GM23248 (cell line): ENCODE measurements around the gene CERS2. TPM values are rescaled to one million over a fixed set of nuclear protein-coding genes. Genes with fewer than 3 reads are reported as not detected.

ENCODE experiments used
- DNase-seq: peaks from one replicate; pipeline ENCODE4 v3.0.0-alpha.2; 2015
- H2AFZ ChIP-seq: fragments of 200-600 bp; sonication (generic); 2 replicates; pipeline ENCODE4 v1.6.1; 2016; ENCODE audit warnings: antibody characterized with exemption
- H3F3A ChIP-seq: fragments of 200-600 bp; sonication (generic); 2 replicates; pipeline ENCODE4 v1.6.1; 2016; ENCODE audit warnings: mild to moderate bottlenecking, antibody characterized with exemption, mixed run types; ENCODE audit not compliant: insufficient read depth
- H3K27ac ChIP-seq: fragments of 200-600 bp; sonication (generic); 2 replicates; pipeline ENCODE4 v1.5.1; 2016; ENCODE audit warnings: mild to moderate bottlenecking
- H3K27me3 ChIP-seq: fragments of 200-600 bp; sonication (generic); replicated peaks from 2 replicates; pipeline ENCODE4 v1.6.1; 2016; ENCODE audit warnings: mild to moderate bottlenecking; ENCODE audit not compliant: insufficient read depth
- H3K36me3 ChIP-seq: fragments of 200-600 bp; sonication (generic); 2 replicates; pipeline ENCODE4 v1.6.1; 2016; ENCODE audit warnings: low read depth, mild to moderate bottlenecking
- H3K4me1 ChIP-seq: fragments of 200-600 bp; sonication (generic); 2 replicates; pipeline ENCODE4 v1.6.1; 2016; ENCODE audit warnings: mild to moderate bottlenecking; ENCODE audit not compliant: insufficient read depth
- H3K4me2 ChIP-seq: fragments of 200-600 bp; sonication (generic); one replicate; pipeline ENCODE4 v1.6.1; 2016; ENCODE audit warnings: mild to moderate bottlenecking; ENCODE audit not compliant: unreplicated experiment
- H3K4me3 ChIP-seq: fragments of 200-600 bp; sonication (generic); 2 replicates; pipeline ENCODE4 v1.5.1; 2016; ENCODE audit warnings: mild to moderate bottlenecking
- H3K79me2 ChIP-seq: fragments of 200-600 bp; sonication (generic); 2 replicates; pipeline ENCODE4 v1.6.1; 2016; ENCODE audit warnings: mild to moderate bottlenecking; ENCODE audit not compliant: insufficient read depth
- H3K9ac ChIP-seq: fragments of 200-600 bp; sonication (generic); 2 replicates; pipeline ENCODE4 v1.6.1; 2016; ENCODE audit warnings: mild to moderate bottlenecking
- H3K9me2 ChIP-seq: fragments of 200-600 bp; sonication (generic); 2 replicates; pipeline ENCODE4 v1.6.1; 2016; ENCODE audit warnings: mixed run types, mild to moderate bottlenecking, moderate library complexity; ENCODE audit not compliant: insufficient read depth
- H3K9me3 ChIP-seq: fragments of 200-600 bp; sonication (generic); one replicate; pipeline ENCODE4 v1.6.1; 2017; ENCODE audit warnings: low read depth
- H4K20me1 ChIP-seq: fragments of 200-600 bp; sonication (generic); 2 replicates; pipeline ENCODE4 v1.6.0; 2016; ENCODE audit not compliant: insufficient read depth
- EZH2 ChIP-seq: fragments of 200-600 bp; sonication (generic); IDR thresholded peaks from 2 replicates; pipeline ENCODE4 v1.6.1; 2018; ENCODE audit warnings: antibody characterized with exemption, mild to moderate bottlenecking; ENCODE audit not compliant: insufficient read depth, poor library complexity, severe bottlenecking
- EZH2phosphoT487 ChIP-seq: fragments of 200-600 bp; sonication (generic); IDR thresholded peaks from 2 replicates; pipeline ENCODE4 v1.6.1; 2018; ENCODE audit warnings: antibody characterized with exemption, moderate library complexity, mild to moderate bottlenecking, low read depth; ENCODE audit not compliant: insufficient read depth
- WGBS, 2 experiments: methylation state at CpG; one replicate each; pipeline ENCODE4 v1.1.6; 2015 to 2017; ENCODE audit warnings: low lambda C conversion rate in 2 of 2, low coverage in 1 of 2; ENCODE audit errors: missing lambda C conversion rate in 2 of 2; 5-methylcytosine and 5-hydroxymethylcytosine counted together
- in situ Hi-C: fragments of 300-500 bp; cut with MboI; formaldehyde crosslinking; loops from 2 replicates; pipeline ENCODE4 v1.15.0; 2020
- polyA plus RNA-seq: library from polyadenylated mRNA; unstranded; fragments of >200 nt; fragmentation: Nextera tagmentation; extraction: Ambion mirVana; gene quantifications from 2 replicates; pipeline ENCODE4 v1.2.1, GENCODE V29; 2016
- total RNA-seq: library from RNA; depleted of rRNA; stranded (reverse); fragments of >200 nt; shearing (Covaris generic); gene quantifications from 2 replicates; pipeline ENCODE4 v1.2.3, GENCODE V29; 2014

The CERS2 gene
- total and polyA plus RNA-seq, 2 experiments from 2014 or later = 148 to 202 TPM

GRCh38 chr1:150969626-150970025, 5.0 kb downstream of the CERS2 start:
- no peak overlapping the region for H3K4me3 ChIP-seq
- H3K79me2 ChIP-seq = peaks cover 76% of the 10 kb centered on the region
- no peaks in the 10 kb centered on the region for H4K20me1 ChIP-seq
- H3F3A ChIP-seq = peaks cover 30% of the 10 kb centered on the region; the same call in 1 of the 2 replicates
- 76 to 83% methylated on average over 3 of the region's 3 CpGs for WGBS, 2 experiments
- no peak overlapping the region for H2AFZ ChIP-seq
- no peaks in the 10 kb centered on the region for H3K27me3 ChIP-seq
- no peak overlapping the region for H3K27ac ChIP-seq
- no peaks in the 10 kb centered on the region for H3K9me3 ChIP-seq
- no peak for TF ChIP-seq EZH2phosphoT487
- TF ChIP-seq EZH2 = no peak
- no peak for DNase-seq
- no peaks in the 10 kb centered on the region for H3K9me2 ChIP-seq
- in situ Hi-C loops = no loop called here
- H3K4me2 ChIP-seq = no peak overlapping the region
- H3K36me3 ChIP-seq = peaks cover 34% of the 10 kb centered on the region
- H3K4me1 ChIP-seq = peaks cover 30% of the 10 kb centered on the region
- no peak overlapping the region for H3K9ac ChIP-seq

GRCh38 chr1:150968491-150968890, 6.1 kb downstream of the CERS2 start:
- Histone ChIP-seq H3K27ac (no peak overlapping the region), H3K4me3 (no peak overlapping the region), H3K9ac (no peak overlapping the region), H3K79me2 (peaks cover 70% of the 10 kb centered on the region), H3K27me3 (no peaks in the 10 kb centered on the region), H3K36me3 (peaks cover 39% of the 10 kb centered on the region), H3K9me3 (no peaks in the 10 kb centered on the region), H3K4me1 (peaks cover 30% of the 10 kb centered on the region), H3K9me2 (no peaks in the 10 kb centered on the region), H2AFZ (no peak overlapping the region), H3F3A (peaks cover 40% of the 10 kb centered on the region), H3K4me2 (no peak overlapping the region), H4K20me1 (no peaks in the 10 kb centered on the region)
- no peak for TF ChIP-seq EZH2
- no peak for TF ChIP-seq EZH2phosphoT487
- in situ Hi-C loops = no loop called here
- no peak for DNase-seq
- 79 to 87% methylated on average over 4 of the region's 4 CpGs for WGBS, 2 experiments

GRCh38 chr1:150967936-150968335, 6.7 kb downstream of the CERS2 start:
- peaks cover 64% of the 10 kb centered on the region for H3K79me2 ChIP-seq
- in situ Hi-C loops = no loop called here
- TF ChIP-seq EZH2 (no peak), EZH2phosphoT487 (no peak)
- H3F3A ChIP-seq = peaks cover 42% of the 10 kb centered on the region
- no peaks in the 10 kb centered on the region for H4K20me1 ChIP-seq
- no peaks in the 10 kb centered on the region for H3K9me2 ChIP-seq
- no peak overlapping the region for H3K4me2 ChIP-seq
- WGBS, 2 experiments = 93 to 94% methylated on average over 13 of the region's 13 CpGs
- DNase-seq = no peak
- H3K27me3 ChIP-seq = no peaks in the 10 kb centered on the region
- H3K9ac ChIP-seq = no peak overlapping the region
- H3K9me3 ChIP-seq = no peaks in the 10 kb centered on the region
- no peak overlapping the region for H2AFZ ChIP-seq
- H3K4me1 ChIP-seq = peaks cover 27% of the 10 kb centered on the region
- no peak overlapping the region for H3K4me3 ChIP-seq
- H3K27ac ChIP-seq = no peak overlapping the region
- peaks cover 42% of the 10 kb centered on the region for H3K36me3 ChIP-seq

GRCh38 chr1:150966011-150966410, 8.6 kb downstream of the CERS2 start:
- peaks cover 45% of the 10 kb centered on the region for H3K79me2 ChIP-seq
- no peak overlapping the region for H3K4me3 ChIP-seq
- TF ChIP-seq EZH2phosphoT487 (no peak), EZH2 (no peak)
- H3K9me2 ChIP-seq = no peaks in the 10 kb centered on the region
- H3K36me3 ChIP-seq = peaks cover 46% of the 10 kb centered on the region
- H3K4me1 ChIP-seq = peaks cover 8% of the 10 kb centered on the region
- no peaks in the 10 kb centered on the region for H3K27me3 ChIP-seq
- H4K20me1 ChIP-seq = no peaks in the 10 kb centered on the region
- H3K9me3 ChIP-seq = no peaks in the 10 kb centered on the region
- no peak overlapping the region for H3K4me2 ChIP-seq
- H3K9ac ChIP-seq = no peak overlapping the region
- WGBS, 2 experiments = 83 to 85% methylated on average over 6 of the region's 6 CpGs
- in situ Hi-C loops = no loop called here
- no peak for DNase-seq
- peaks cover 41% of the 10 kb centered on the region for H3F3A ChIP-seq
- H3K27ac ChIP-seq = no peak overlapping the region
- no peak overlapping the region for H2AFZ ChIP-seq

GRCh38 chr1:150965605-150966004, 9.0 kb downstream of the CERS2 start:
- peaks cover 3% of the 10 kb centered on the region for H3K4me1 ChIP-seq
- DNase-seq = no peak
- H4K20me1 ChIP-seq = no peaks in the 10 kb centered on the region
- H2AFZ ChIP-seq = no peak overlapping the region
- in situ Hi-C loops = no loop called here
- peaks cover 41% of the 10 kb centered on the region for H3K79me2 ChIP-seq
- H3K9me3 ChIP-seq = no peaks in the 10 kb centered on the region
- H3F3A ChIP-seq = peaks cover 39% of the 10 kb centered on the region
- H3K4me2 ChIP-seq = no peak overlapping the region
- no peaks in the 10 kb centered on the region for H3K27me3 ChIP-seq
- 90 to 99% methylated on average over 4 of the region's 4 CpGs for WGBS, 2 experiments
- peaks cover 46% of the 10 kb centered on the region for H3K36me3 ChIP-seq
- TF ChIP-seq EZH2 (no peak), EZH2phosphoT487 (no peak)
- H3K9ac ChIP-seq = no peak overlapping the region
- H3K4me3 ChIP-seq = no peak overlapping the region
- no peaks in the 10 kb centered on the region for H3K9me2 ChIP-seq
- H3K27ac ChIP-seq = no peak overlapping the region
